Stimulated activated naive CD4-positive, alpha-beta T cell treated with Interleukin-2 at 50 U/mL for 16 hours (primary cell): ENCODE data around the gene NCOA1.

Experiments
- DNase-seq: peaks from one replicate; lab custom pipeline; 2025; lab: John Stamatoyannopoulos, UW

Gene NCOA1

GRCh38 chr2:24742730-24743129, 251.7 kb downstream of the NCOA1 start:
- no peak for DNase-seq

DNA sequence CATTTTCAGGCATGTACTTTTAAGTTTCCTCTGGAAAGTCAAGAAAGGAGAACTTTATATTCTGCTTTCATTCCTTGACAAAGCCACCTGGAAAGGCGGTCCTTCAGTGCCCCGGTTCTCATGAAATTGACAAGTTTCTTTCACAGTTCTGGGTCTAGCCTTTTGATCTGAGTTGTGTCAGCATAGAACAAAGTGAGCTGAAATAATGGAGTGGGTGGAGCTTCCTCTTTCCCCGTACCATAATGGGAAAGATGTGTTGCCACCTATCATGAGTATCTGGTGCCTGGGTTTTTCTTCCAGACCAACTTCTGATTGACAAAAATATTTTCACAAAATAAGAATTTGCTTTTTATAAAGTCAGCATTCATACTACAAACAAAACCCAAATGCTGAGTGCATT, 252.9 kb downstream of the NCOA1 start:
- DNase-seq: no peak

DNA sequence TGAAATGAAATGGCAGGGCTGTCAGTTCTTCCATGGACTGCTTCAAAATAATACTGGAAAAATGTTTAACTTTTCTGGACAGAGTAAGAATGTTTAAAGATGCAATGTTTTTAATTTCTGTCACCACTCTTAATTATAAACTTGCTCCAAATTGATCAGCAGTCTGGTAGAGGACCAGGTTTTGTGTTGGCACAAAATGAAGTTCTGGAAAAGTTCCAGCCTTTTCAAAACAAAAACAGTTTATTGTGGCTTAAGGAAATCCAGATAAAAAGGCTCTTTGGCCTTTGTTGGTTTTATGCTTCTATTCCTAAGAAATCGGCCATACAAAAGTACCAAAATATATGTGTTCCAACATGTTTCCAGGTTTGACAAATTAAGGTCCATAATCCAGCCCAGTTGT, 253.3 kb downstream of the NCOA1 start:
- no peak for DNase-seq

DNA sequence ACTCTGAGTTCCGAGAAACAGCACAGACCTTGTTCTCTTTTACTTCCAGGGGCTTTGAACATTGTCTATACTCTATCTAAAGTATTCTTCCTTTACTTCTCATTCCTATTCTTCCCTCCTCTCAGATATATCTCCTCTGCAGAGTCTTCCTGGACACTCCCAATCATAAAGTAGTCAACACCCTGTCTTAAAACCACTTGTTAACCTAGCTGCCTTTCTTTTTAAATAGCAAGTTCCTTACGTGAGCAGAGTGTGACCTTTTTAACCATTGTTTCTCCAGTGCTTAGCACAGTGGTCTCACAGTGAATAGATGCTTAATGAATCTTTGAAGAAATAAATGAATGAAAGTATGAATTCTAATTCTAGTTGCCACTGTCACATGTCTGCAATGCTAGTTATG, 254.8 kb downstream of the NCOA1 start:
- no peak for DNase-seq

DNA sequence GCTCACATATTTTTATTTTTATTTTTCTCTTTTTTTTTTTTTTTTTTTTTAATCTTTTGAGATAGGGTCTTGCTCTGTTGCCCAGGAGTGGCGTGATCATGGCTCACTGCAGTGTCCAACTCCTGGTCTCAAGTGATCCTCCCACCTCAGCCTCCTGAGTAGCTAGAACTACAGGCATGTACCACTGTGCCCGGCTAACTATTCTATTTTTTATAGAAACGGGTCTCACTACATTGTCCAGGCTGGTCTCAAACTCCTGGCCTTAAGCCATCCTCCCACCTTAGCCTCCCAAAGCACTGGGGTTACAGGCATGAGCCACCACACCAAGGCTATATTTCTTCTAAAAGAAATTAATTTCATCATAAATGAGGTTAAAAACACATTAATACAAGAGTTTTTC, 256.2 kb downstream of the NCOA1 start:
- DNase-seq: no peak

DNA sequence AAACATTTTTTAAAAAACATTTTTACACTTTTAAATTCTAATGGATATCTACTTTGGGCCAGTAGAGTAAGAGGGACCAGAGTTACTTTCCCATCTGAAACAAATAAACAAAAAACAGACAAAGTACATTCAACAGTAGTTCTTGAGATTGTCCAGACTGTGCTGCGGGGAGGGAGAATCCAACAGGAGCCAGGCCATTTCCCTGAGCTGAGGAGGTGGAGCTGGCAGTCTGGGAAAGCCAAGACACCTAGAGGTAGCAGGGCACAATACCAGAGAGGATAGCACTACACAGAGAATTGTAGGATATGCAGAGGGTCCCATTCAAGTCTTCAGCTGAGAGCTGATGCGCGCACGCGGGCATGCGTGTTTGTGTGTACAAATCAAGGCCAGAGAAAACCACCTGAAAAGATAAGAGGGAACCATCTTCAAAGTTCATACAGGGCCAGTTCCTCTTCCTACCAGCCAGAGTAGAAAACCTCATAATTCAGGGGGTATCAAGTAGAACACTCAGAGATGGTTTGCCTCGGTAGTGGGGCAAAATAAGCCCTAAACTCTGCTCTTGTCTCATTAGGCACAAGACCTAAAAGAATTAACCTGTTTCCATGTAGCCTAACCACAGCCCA, 258.1 kb downstream of the NCOA1 start:
- DNase-seq: no peak

DNA sequence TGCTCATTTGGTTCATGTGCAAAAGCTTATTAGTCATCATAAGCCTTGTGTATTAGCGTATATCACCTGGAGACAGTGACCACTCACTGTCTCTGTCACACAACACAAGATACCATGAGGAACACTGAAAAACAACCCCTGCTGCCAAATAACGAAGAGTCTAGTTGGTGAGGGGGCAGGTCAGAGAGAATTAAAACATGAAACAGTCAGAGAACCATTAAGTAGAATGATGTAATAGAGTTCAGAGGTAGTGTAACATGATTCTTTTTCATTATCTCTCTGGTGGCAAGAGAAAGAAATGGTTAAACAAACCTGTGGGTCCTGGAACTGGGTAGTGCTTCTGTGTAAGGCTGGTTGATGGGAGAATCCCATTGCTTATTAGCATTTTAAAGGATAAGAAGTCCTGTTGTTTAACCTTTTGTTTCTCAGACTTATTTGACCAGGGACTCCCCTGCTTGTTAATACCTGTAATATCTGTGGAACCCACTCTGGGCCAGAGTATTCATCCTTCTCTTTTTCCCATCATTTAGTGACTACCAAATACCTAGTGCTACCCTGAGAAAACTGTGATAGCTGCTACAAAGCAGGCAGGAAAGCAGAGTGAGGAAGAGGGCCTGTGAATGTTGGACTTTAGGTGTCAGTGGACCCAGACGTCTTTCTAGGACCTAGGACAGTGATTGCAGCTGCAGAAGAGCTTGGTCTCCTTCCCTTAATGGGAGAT, 264.1 kb downstream of the NCOA1 start:
- no peak for DNase-seq

DNA sequence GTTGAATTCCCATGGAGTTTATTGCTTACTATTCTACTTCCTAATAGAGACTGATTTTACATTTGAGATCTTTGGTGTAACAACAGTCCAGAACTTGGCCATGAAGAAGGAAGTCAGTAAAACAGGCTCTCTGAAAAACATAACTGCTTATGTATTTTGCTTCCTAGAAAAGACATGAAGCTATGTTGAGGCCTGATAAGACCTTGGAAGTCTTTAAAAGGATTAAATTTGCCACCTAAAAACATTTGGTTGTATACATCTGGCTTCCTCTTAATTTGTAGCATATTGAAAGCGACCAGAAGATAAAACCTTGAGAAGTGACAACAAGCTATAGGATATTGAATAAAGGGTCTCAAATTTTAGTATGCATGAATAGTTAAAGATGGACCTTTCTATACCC, 265.7 kb downstream of the NCOA1 start:
- no peak for DNase-seq

GRCh38 chr2:24761866-24762265, 270.8 kb downstream of the NCOA1 start:
- no peak for DNase-seq

GRCh38 chr2:24762518-24762917, 271.5 kb downstream of the NCOA1 start:
- no peak for DNase-seq

GRCh38 chr2:24763843-24764242, 272.8 kb downstream of the NCOA1 start:
- DNase-seq: no peak

GRCh38 chr2:24766609-24767008, 275.6 kb downstream of the NCOA1 start:
- no peak for DNase-seq

DNA sequence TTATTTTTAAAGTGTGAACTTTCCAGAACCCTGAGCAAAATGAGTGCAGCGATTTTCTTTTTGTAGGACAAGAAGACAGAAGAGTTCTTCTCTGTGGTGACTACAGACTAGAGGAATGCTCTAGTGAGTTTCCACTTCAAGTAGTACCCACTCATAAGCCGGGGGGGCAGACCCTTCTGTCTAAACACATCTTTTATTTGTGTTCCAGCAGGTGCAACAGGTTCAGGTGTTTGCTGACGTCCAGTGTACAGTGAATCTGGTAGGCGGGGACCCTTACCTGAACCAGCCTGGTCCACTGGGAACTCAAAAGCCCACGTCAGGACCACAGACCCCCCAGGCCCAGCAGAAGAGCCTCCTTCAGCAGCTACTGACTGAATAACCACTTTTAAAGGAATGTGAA, 277.0 kb downstream of the NCOA1 start:
- no peak for DNase-seq

DNA sequence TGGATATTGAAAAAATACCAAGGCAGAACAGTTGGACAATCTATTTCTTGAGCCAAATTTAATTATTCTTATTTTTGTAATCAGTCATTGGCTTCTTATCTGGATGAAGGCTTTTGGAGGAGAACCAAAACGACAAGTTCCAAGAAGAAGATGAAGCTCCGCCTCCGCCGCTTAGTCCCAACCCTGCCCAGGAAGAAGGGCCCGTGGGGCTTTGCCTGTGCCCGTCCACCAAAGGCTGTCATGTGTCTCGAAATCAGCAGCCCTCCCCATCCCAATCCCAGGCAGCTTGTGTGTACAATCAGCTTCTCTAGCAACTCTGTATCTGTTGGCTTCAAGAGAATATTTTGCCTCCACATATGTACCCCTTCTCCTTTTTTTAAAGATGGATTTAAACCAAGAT, 277.5 kb downstream of the NCOA1 start:
- DNase-seq: no peak

GRCh38 chr2:24771061-24771460, 280.0 kb downstream of the NCOA1 start:
- no peak for DNase-seq

- no peak for DNase-seq
Measured at GRCh38 chr2:24771764-24772586, 280.9 kb downstream of the NCOA1 start.

DNA sequence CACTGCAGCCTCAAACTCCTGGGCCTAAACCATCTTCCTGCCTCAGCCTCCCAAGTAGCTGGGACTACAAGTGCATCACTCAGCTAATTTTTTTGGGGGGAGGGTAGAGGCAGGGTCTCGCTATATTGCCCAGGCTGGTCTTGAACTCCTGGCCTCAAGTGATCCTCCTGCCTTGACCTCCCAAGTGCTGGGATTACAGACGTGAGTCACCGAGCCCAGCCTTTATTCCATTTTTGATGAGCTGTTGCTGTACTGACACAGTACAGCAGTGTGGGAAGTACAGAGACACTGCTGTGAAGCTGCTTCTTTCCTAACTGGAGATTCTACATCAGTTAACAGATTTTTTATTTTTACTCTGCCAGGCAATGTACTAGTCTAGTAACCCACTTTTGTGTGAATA, 283.3 kb downstream of the NCOA1 start:
- no peak for DNase-seq

GRCh38 chr2:24779116-24779515, 288.1 kb downstream of the NCOA1 start:
- no peak for DNase-seq

DNA sequence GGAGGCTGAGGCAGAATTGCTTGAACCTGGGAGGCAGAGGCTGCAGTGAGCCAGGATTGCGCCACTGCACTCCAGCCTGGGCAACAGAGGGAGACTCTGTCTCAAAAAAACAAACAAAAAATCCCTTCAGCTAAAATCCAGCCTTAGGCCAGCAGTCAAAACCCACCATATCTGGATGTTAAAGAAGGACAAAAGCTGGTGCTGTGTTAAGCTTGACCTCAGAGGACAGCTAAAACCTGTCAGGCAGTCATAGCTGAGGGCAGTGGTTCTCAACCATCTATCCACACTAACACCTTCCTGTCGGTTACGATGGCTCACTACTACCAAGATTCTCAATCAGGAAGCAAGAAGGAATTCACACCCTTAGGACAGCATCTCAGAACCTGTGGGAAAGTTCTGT, 292.6 kb downstream of the NCOA1 start:
- no peak for DNase-seq

DNA sequence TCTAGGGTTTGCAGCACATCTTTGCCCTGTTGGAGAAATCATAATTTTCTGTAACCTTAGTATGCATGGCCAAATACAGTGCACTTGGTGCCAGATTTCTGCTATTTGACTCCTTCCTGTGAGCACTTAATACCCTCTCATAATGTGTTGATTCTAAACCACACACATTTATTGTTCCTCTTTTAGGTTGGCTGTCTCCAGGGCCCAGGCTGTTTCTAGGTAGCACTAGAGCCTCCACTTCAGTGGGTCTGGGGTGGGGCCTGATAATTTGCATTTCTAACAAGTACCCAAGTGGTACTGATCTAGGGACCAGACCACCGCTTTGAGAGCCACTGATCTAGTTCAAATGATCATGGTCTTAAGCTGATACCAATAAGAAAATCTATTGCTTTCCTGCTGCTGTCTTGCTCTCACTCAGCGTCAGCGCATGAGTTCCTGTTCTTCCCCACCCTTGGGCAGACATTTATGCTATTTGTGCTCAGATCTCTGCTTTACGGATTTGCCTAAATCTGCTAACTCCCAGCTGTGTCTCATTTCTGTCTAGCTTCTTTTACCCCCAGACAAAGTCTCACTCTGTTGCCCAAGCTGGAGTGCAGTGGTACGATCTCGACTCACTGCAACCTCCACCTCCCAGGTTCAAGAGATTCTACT, 294.7 kb downstream of the NCOA1 start:
- no peak for DNase-seq

- DNase-seq: no peak
Measured at GRCh38 chr2:24787532-24787931, 296.5 kb downstream of the NCOA1 start.

- DNase-seq: no peak
Measured at GRCh38 chr2:24788816-24789215, 297.8 kb downstream of the NCOA1 start.

GRCh38 chr2:24791452-24791851, 300.4 kb downstream of the NCOA1 start:
- no peak for DNase-seq
